GM12878 (cell line): Measurements from ENCODE around the gene F7. TPM values are rescaled to one million over a fixed set of nuclear protein-coding genes. Genes with fewer than 3 reads are reported as not detected.

Source experiments
- ATAC-seq: fragments of 200-7000 bp; cut with Tn5 transposase; 3 replicates; pipeline ENCODE4 v1.9.1; 2020; ENCODE audit warnings: mild to moderate bottlenecking, moderate library complexity
- BruUV-seq: library from RNA; stranded (reverse); fragments of 400-500 nt; replicated peaks from 2 replicates; lab custom pipeline; 2021; lab: Mats Ljungman, UMichigan
- CTCF ChIA-PET: fragments of 300-600 bp; sonication (Branson Sonifier 250); formaldehyde crosslinking; extraction: SDS; loops from one replicate; lab custom pipeline; 2021; ENCODE audit warnings: inconsistent platforms; lab: Yijun Ruan, JAX
- POLR2A ChIA-PET: fragments of 350-600 bp; formaldehyde crosslinking; extraction: SDS; loops from one replicate; lab custom pipeline; 2021; ENCODE audit warnings: inconsistent platforms; lab: Charles Lee
- RAD21 ChIA-PET: fragments of 300-600 bp; sonication (Branson Sonifier 250); formaldehyde crosslinking; loops from one replicate; lab custom pipeline; 2023; ENCODE audit warnings: antibody characterized with exemption; ENCODE audit not compliant: unreplicated experiment; lab: Charles Lee
- SMC1A ChIA-PET: fragments of 300-600 bp; sonication (Branson Sonifier 250); formaldehyde crosslinking; loops from one replicate; lab custom pipeline; 2023; ENCODE audit not compliant: unreplicated experiment, uncharacterized antibody; lab: Charles Lee
- DNase-seq: peaks from one replicate; pipeline ENCODE4 v3.0.0-alpha.2; 2011; ENCODE audit warnings: low read depth, low spot score
- FAIRE-seq: peaks from 3 replicates; lab custom pipeline; 2011; peaks lifted over from hg19 to GRCh38; lab: Jason Lieb, UNC
- H2AFZ ChIP-seq: 2 replicates; pipeline ENCODE4 v1.6.0; 2011; ENCODE audit warnings: low read depth, low read length, control low read depth; ENCODE audit not compliant: control insufficient read depth
- H3K27ac ChIP-seq: 2 replicates; pipeline ENCODE4 v1.5.1; 2011; ENCODE audit warnings: control low read depth; ENCODE audit not compliant: control insufficient read depth, insufficient read depth
- H3K27me3 ChIP-seq, 2 experiments: replicated peaks in 1 of 2; 2 replicates each; pipeline versions ENCODE4 v1.6.0 to v1.6.1; 2011; ENCODE audit warnings: low read length in 1 of 2; ENCODE audit not compliant: control insufficient read depth in 2 of 2, insufficient read depth in 2 of 2
- H3K36me3 ChIP-seq, 2 experiments: 2 replicates each; pipeline ENCODE4 v1.5.1; 2011; ENCODE audit warnings: low read length in 1 of 2; ENCODE audit not compliant: control insufficient read depth in 2 of 2, insufficient read depth in 2 of 2
- H3K4me1 ChIP-seq: 2 replicates; pipeline ENCODE4 v1.6.1; 2011; ENCODE audit warnings: mild to moderate bottlenecking, low read length, moderate library complexity, mixed read lengths; ENCODE audit not compliant: control insufficient read depth, insufficient read depth
- H3K4me2 ChIP-seq: 2 replicates; pipeline ENCODE4 v1.6.0; 2011; ENCODE audit warnings: control low read depth; ENCODE audit not compliant: control insufficient read depth, insufficient read depth
- H3K4me3 ChIP-seq: fragments of 200-600 bp; sonication (generic); 2 replicates; pipeline ENCODE4 v1.5.1; 2016
- H3K79me2 ChIP-seq: 2 replicates; pipeline ENCODE4 v1.6.0; 2011; ENCODE audit warnings: low read length; ENCODE audit not compliant: control insufficient read depth, insufficient read depth
- H3K9ac ChIP-seq: 2 replicates; pipeline ENCODE4 v1.8.0; 2011; ENCODE audit warnings: low read length, control low read depth, mixed read lengths; ENCODE audit not compliant: control insufficient read depth, insufficient read depth
- H3K9me3 ChIP-seq: replicated peaks from 3 replicates; pipeline ENCODE4 v1.5.1; 2011; ENCODE audit warnings: mild to moderate bottlenecking, low read length; ENCODE audit not compliant: control insufficient read depth, insufficient read depth
- H4K20me1 ChIP-seq: 2 replicates; pipeline ENCODE4 v1.6.0; 2011; ENCODE audit not compliant: control insufficient read depth, insufficient read depth
- BHLHE40 ChIP-seq, 2 experiments: fragments of 450-650 bp in 1 of 2; IDR thresholded peaks; 2 replicates each; pipeline ENCODE4 v1.6.1; 2011 to 2017; ENCODE audit warnings: low read depth in 2 of 2, borderline replicate concordance in 1 of 2, improper control_type of control experiment in 1 of 2, low read length in 1 of 2, mild to moderate bottlenecking in 1 of 2
- KAT2A ChIP-seq: conservative IDR thresholded peaks from 2 replicates; pipeline ENCODE4 v1.6.1; 2011; ENCODE audit warnings: low read depth, low read length; ENCODE audit not compliant: control insufficient read depth
- KDM1A ChIP-seq: fragments of 200-600 bp; sonication (generic); IDR thresholded peaks from 2 replicates; pipeline ENCODE4 v1.6.1; 2016; ENCODE audit warnings: borderline replicate concordance
- MEF2A ChIP-seq: IDR thresholded peaks from 2 replicates; pipeline ENCODE4 v1.6.1; 2011; ENCODE audit warnings: low read depth, mild to moderate bottlenecking, low read length, moderate library complexity; ENCODE audit not compliant: insufficient read depth
- MTA2 ChIP-seq: fragments of 450-650 bp; IDR thresholded peaks from 2 replicates; pipeline ENCODE4 v1.6.1; 2016; ENCODE audit warnings: low read depth, mild to moderate bottlenecking, moderate library complexity
- MTA3 ChIP-seq: IDR thresholded peaks from 2 replicates; pipeline ENCODE4 v1.6.1; 2012; ENCODE audit warnings: low read length, inconsistent platforms, borderline replicate concordance
- NR2C2 ChIP-seq: IDR thresholded peaks from 2 replicates; pipeline ENCODE4 v1.6.1; 2011; ENCODE audit warnings: borderline replicate concordance, low read depth; ENCODE audit not compliant: control insufficient read depth, insufficient read length
- POU2F2 ChIP-seq: IDR thresholded peaks from 3 replicates; pipeline ENCODE4 v1.6.1; 2011; ENCODE audit warnings: low read depth, mild to moderate bottlenecking, low read length, borderline replicate concordance
- SP1 ChIP-seq: IDR thresholded peaks from one replicate; pipeline ENCODE4 v1.6.1; 2011; ENCODE audit warnings: low read depth, low read length
- WRNIP1 ChIP-seq: IDR thresholded peaks from 2 replicates; pipeline ENCODE4 v1.6.1; 2011; ENCODE audit warnings: low read depth, low read length, improper control_type of control experiment, borderline replicate concordance
- ZBTB40 ChIP-seq: fragments of 450-650 bp; IDR thresholded peaks from 2 replicates; pipeline ENCODE4 v1.6.1; 2016; ENCODE audit warnings: mild to moderate bottlenecking, moderate library complexity, borderline replicate concordance
- WGBS: methylation state at CpG from one replicate; pipeline ENCODE4 v1.1.6; 2016; ENCODE audit warnings: low lambda C conversion rate; ENCODE audit not compliant: insufficient replicate concordance, insufficient coverage; ENCODE audit errors: missing lambda C conversion rate; 5-methylcytosine and 5-hydroxymethylcytosine counted together
- in situ Hi-C: fragments of 300-500 bp; cut with MboI; formaldehyde crosslinking; loops from 9 replicates; pipeline ENCODE4 v1.14.3; 2018; ENCODE audit warnings: mixed read lengths
- intact Hi-C: fragments of 100-400 bp; cut with micrococcal nuclease; formaldehyde crosslinking; loops from one replicate; pipeline ENCODE4 v1.14.2; 2022; ENCODE audit not compliant: unreplicated experiment
- polyA plus RNA-seq, 11 experiments: library from polyadenylated mRNA; depleted of rRNA in 4 of 11; unstranded in 6 of 11; stranded (reverse) in 5 of 11; fragments of >200 nt; fragmentation: Nextera tagmentation in 4 of 11; fragmentation: Illumina TruSeq in 1 of 11; extraction: Ambion mirVana in 4 of 11; extraction: Trizol in 1 of 11; gene quantifications; 1 replicate in 1 of 11; 2 replicates in 10 of 11; pipeline versions ENCODE4 v1.2.1 to v1.2.3, GENCODE V29; 2011 to 2016; ENCODE audit warnings: inconsistent platforms in 2 of 11, missing spikeins in 2 of 11, low read depth in 1 of 11
- total RNA-seq, 4 experiments: library from RNA; depleted of rRNA in 3 of 4; stranded (reverse); fragments of >200 nt in 3 of 4; fragmentation: Illumina TruSeq in 1 of 4; extraction: Trizol in 1 of 4; gene quantifications; 2 replicates each; pipeline versions ENCODE4 v1.2.1 to v1.2.3, GENCODE V29; 2013 to 2021
- TF ChIP-seq, protein P1 (sequence below): fragments of 450-650 bp; conservative IDR thresholded peaks from 2 replicates; pipeline ENCODE4 v1.6.1; 2017; ENCODE audit warnings: mild to moderate bottlenecking, moderate library complexity
- TF ChIP-seq, protein P2 (sequence below): fragments of 450-650 bp; IDR thresholded peaks from 2 replicates; pipeline ENCODE4 v1.6.1; 2017; ENCODE audit warnings: mild to moderate bottlenecking, low read depth, inconsistent platforms; ENCODE audit not compliant: poor library complexity, severe bottlenecking

F7 gene
- total and polyA plus RNA-seq, 10 of the 15 experiments (the other 5 are each of a cell fraction or from before 2014, with no cell fraction given) = not detected

- POLR2A ChIA-PET = no interaction called here
Measured at GRCh38 chr13:113158946-113159345, 53.4 kb downstream of the F7 start.

More at GRCh38 chr13:113158946-113159345, 53.4 kb downstream of the F7 start:
- SMC1A ChIA-PET = no interaction called here
- H4K20me1 ChIP-seq = no peaks in the 10 kb centered on the region
- H3K4me1 ChIP-seq = no peaks in the 10 kb centered on the region
- no peak overlapping the region for H3K4me3 ChIP-seq
- H3K27ac ChIP-seq = no peak overlapping the region
- WGBS = 25% methylated on average over 5 of the region's 7 CpGs
- peaks cover 6% of the 10 kb centered on the region; the same call in 1 of the 3 replicates for H3K9me3 ChIP-seq
- H3K79me2 ChIP-seq = no peaks in the 10 kb centered on the region
- in situ Hi-C loops (no loop called here), intact Hi-C loops (no loop called here)
- no peak overlapping the region for H3K9ac ChIP-seq
- FAIRE-seq = no peak
- ATAC-seq = no peak
- CTCF ChIA-PET = no interaction called here
- no peaks in the 10 kb centered on the region for H3K36me3 ChIP-seq
- no peak for TF ChIP-seq MTA2
- TF ChIP-seq MTA3 = no peak
- TF ChIP-seq KAT2A = no peak
- TF ChIP-seq NR2C2 = no peak
- TF ChIP-seq, protein P1, sequence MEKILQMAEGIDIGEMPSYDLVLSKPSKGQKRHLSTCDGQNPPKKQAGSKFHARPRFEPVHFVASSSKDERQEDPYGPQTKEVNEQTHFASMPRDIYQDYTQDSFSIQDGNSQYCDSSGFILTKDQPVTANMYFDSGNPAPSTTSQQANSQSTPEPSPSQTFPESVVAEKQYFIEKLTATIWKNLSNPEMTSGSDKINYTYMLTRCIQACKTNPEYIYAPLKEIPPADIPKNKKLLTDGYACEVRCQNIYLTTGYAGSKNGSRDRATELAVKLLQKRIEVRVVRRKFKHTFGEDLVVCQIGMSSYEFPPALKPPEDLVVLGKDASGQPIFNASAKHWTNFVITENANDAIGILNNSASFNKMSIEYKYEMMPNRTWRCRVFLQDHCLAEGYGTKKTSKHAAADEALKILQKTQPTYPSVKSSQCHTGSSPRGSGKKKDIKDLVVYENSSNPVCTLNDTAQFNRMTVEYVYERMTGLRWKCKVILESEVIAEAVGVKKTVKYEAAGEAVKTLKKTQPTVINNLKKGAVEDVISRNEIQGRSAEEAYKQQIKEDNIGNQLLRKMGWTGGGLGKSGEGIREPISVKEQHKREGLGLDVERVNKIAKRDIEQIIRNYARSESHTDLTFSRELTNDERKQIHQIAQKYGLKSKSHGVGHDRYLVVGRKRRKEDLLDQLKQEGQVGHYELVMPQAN = no peak
- TF ChIP-seq BHLHE40 (IDR thresholded peaks at IDR 0.05; ENCODE audit: borderline replicate concordance in 1 of 2, low read depth in 2 of 2, low read length in 1 of 2) = no peak
- no peak for TF ChIP-seq POU2F2
- TF ChIP-seq, protein P2, sequence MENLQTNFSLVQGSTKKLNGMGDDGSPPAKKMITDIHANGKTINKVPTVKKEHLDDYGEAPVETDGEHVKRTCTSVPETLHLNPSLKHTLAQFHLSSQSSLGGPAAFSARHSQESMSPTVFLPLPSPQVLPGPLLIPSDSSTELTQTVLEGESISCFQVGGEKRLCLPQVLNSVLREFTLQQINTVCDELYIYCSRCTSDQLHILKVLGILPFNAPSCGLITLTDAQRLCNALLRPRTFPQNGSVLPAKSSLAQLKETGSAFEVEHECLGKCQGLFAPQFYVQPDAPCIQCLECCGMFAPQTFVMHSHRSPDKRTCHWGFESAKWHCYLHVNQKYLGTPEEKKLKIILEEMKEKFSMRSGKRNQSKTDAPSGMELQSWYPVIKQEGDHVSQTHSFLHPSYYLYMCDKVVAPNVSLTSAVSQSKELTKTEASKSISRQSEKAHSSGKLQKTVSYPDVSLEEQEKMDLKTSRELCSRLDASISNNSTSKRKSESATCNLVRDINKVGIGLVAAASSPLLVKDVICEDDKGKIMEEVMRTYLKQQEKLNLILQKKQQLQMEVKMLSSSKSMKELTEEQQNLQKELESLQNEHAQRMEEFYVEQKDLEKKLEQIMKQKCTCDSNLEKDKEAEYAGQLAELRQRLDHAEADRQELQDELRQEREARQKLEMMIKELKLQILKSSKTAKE = no peak
- TF ChIP-seq ZBTB40 = no peak
- TF ChIP-seq SP1 = no peak
- TF ChIP-seq KDM1A = no peak
- no peak for TF ChIP-seq MEF2A
- TF ChIP-seq WRNIP1 = no peak
- no peak overlapping the region for H3K4me2 ChIP-seq
- H2AFZ ChIP-seq = no peak overlapping the region
- RAD21 ChIA-PET = no interaction called here
- no peak for DNase-seq
- no TSS peak for BruUV-seq
- H3K27me3 ChIP-seq = no peaks in the 10 kb centered on the region
